GM19372 (cell line): ENCODE measurements around the gene SGF29.
"Not testable (repeated sequence)": the region's sequence is repeated elsewhere in the genome, so short reads cannot be mapped to it uniquely, and the experiment has no call there.

Source experiments
- ATAC-seq: cut with Tn5 transposase; IDR thresholded peaks from one replicate; pipeline ENCODE4 v1.9.1; 2021; ENCODE audit warnings: mild to moderate bottlenecking, low read depth, moderate library complexity; ENCODE audit not compliant: unreplicated experiment

SGF29 gene

GRCh38 chr16:28562199-28562598 is 8.5 kb downstream of the SGF29 start:
- ATAC-seq, result no peak

GRCh38 chr16:28563218-28563617 is 9.5 kb downstream of the SGF29 start:
- no peak for ATAC-seq

GRCh38 chr16:28566233-28566925 is 12.7 kb downstream of the SGF29 start:
- ATAC-seq, result not testable (repeated sequence)

GRCh38 chr16:28567292-28567691 is 13.6 kb downstream of the SGF29 start:
- ATAC-seq, result no peak

- ATAC-seq, result no peak
Observed at GRCh38 chr16:28569021-28569420, 15.3 kb downstream of the SGF29 start.

- ATAC-seq, result no peak
Observed at GRCh38 chr16:28569968-28570752, 16.4 kb downstream of the SGF29 start.

GRCh38 chr16:28572696-28573510 is 19.2 kb downstream of the SGF29 start:
- no peak for ATAC-seq

- ATAC-seq, result no peak
Observed at GRCh38 chr16:28573738-28574718, 20.3 kb downstream of the SGF29 start.

GRCh38 chr16:28574925-28575324 is 21.2 kb downstream of the SGF29 start:
- no peak for ATAC-seq

GRCh38 chr16:28575446-28576109 is 21.9 kb downstream of the SGF29 start:
- no peak for ATAC-seq

- no peak for ATAC-seq
Observed at GRCh38 chr16:28580726-28581315, 27.1 kb downstream of the SGF29 start.

- ATAC-seq, result no peak
Observed at GRCh38 chr16:28585674-28586073, 32.0 kb downstream of the SGF29 start.

- ATAC-seq, result no peak
Observed at GRCh38 chr16:28586466-28586865, 32.7 kb downstream of the SGF29 start.

- ATAC-seq, result no peak
Observed at GRCh38 chr16:28587386-28587785, 33.7 kb downstream of the SGF29 start.

GRCh38 chr16:28589069-28589468 is 35.3 kb downstream of the SGF29 start:
- ATAC-seq, result no peak

GRCh38 chr16:28589930-28590329 is 36.2 kb downstream of the SGF29 start:
- no peak for ATAC-seq

GRCh38 chr16:28590384-28591340 is 36.9 kb downstream of the SGF29 start:
- ATAC-seq, result no peak

- ATAC-seq, result no peak
Observed at GRCh38 chr16:28591355-28591754, 37.6 kb downstream of the SGF29 start.
